Adrenal gland (tissue), 5 donors: Measurements from ENCODE around the gene NBPF1.

Experiments used
- CTCF ChIP-seq, 6 experiments: fragments of 450-650 bp in 4 of 6; fragments of 200-600 bp in 2 of 6; sonication (generic) in 1 of 6; IDR thresholded peaks; 1 replicate in 5 of 6; 2 replicates in 1 of 6; pipeline versions ENCODE4 v1.5.1 to v1.8.0; 2016 to 2021; ENCODE audit warnings: antibody characterized with exemption in 6 of 6, mild to moderate bottlenecking in 2 of 6, moderate library complexity in 1 of 6
- POLR2A ChIP-seq, 2 donors: fragments of 450-650 bp; IDR thresholded peaks; one replicate each; pipeline ENCODE4 v1.6.1; 2017; ENCODE audit warnings: antibody characterized with exemption in 2 of 2, mild to moderate bottlenecking in 2 of 2, moderate library complexity in 1 of 2
- donor health status: DM: no; HTN: no; CAD: no.

- no peak for TF ChIP-seq POLR2A (IDR thresholded peaks at IDR 0.05)
- no peak for TF ChIP-seq CTCF (IDR thresholded peaks at IDR 0.05)
Observed at GRCh38 chr1:16625497-16626408, 12.4 kb upstream of the NBPF1 start.
